Gastrocnemius medialis (tissue), 4 donors: ENCODE results near the gene CCDC92. TPM values are rescaled to one million over a fixed set of nuclear protein-coding genes. Genes with fewer than 3 reads are reported as not detected.

ENCODE experiments used
- ATAC-seq, 2 donors: fragments of 150-250 bp; one replicate each; pipeline ENCODE4 v1.9.1; 2016
- DNase-seq, 2 donors: peaks; one replicate each; pipeline ENCODE4 v3.0.0-alpha.2; 2019
- H3K27ac ChIP-seq, 4 donors: fragments of 200-600 bp; sonication (generic); 1 replicate in 1 of 4; 2 replicates in 3 of 4; pipeline ENCODE4 v1.5.1; 2016 to 2018; ENCODE audit warnings: mild to moderate bottlenecking in 2 of 4, moderate library complexity in 1 of 4
- H3K27me3 ChIP-seq, 3 donors: fragments of 200-600 bp; sonication (generic) in 2 of 3; 1 replicate in 1 of 3; 2 replicates in 2 of 3; pipeline versions ENCODE4 v1.5.1 to v1.6.0; 2016 to 2019; ENCODE audit warnings: mild to moderate bottlenecking in 1 of 3, moderate library complexity in 1 of 3
- H3K36me3 ChIP-seq, 2 donors: fragments of 200-600 bp; sonication (generic) in 1 of 2; one replicate each; pipeline ENCODE4 v1.5.1; 2017 to 2018
- H3K4me1 ChIP-seq, 2 donors: fragments of 200-600 bp; sonication (generic) in 1 of 2; one replicate each; pipeline ENCODE4 v1.5.1; 2016 to 2017; ENCODE audit warnings: mild to moderate bottlenecking in 2 of 2
- H3K4me3 ChIP-seq, 4 donors: fragments of 200-600 bp; sonication (generic) in 3 of 4; 1 replicate in 1 of 4; 2 replicates in 3 of 4; pipeline ENCODE4 v1.5.1; 2016 to 2019; ENCODE audit warnings: mild to moderate bottlenecking in 2 of 4
- H3K9me3 ChIP-seq, 3 donors: fragments of 200-600 bp; sonication (generic) in 2 of 3; 1 replicate in 1 of 3; 2 replicates in 2 of 3; pipeline ENCODE4 v1.5.1; 2016 to 2019
- CTCF ChIP-seq, 5 experiments: fragments of 450-650 bp in 3 of 5; fragments of 200-600 bp in 2 of 5; sonication (generic) in 2 of 5; IDR thresholded peaks in 4 of 5; conservative IDR thresholded peaks in 1 of 5; 1 replicate in 4 of 5; 2 replicates in 1 of 5; pipeline ENCODE4 v1.5.1; 2016 to 2019; ENCODE audit warnings: antibody characterized with exemption in 5 of 5, mild to moderate bottlenecking in 3 of 5, moderate library complexity in 3 of 5
- POLR2A ChIP-seq, 2 donors: fragments of 450-650 bp; IDR thresholded peaks; one replicate each; pipeline ENCODE4 v1.6.1; 2017; ENCODE audit warnings: antibody characterized with exemption in 2 of 2, mild to moderate bottlenecking in 2 of 2, moderate library complexity in 2 of 2
- in situ Hi-C, 4 donors: fragments of 200-750 bp; cut with MboI; loops; one replicate each; pipeline versions ENCODE4 v1.15.0 to v1.8.0; 2017; ENCODE audit warnings: low sequenced_read_pairs in 4 of 4
- intact Hi-C: fragments of 100-400 bp; cut with DNase I; formaldehyde crosslinking; loops from one replicate; pipeline ENCODE4 v1.15.1; 2023; ENCODE audit warnings: low total_unique reads
- total RNA-seq, 4 donors: library from RNA; depleted of rRNA; stranded (reverse); fragments of >200 nt; gene quantifications; one replicate each; pipeline versions ENCODE4 v1.1.0 to v1.2.3, GENCODE V29; 2016

Gene CCDC92
- total RNA-seq, 4 donors from 2014 or later: 21.1 to 29.1 (median 23.7) TPM

DNA sequence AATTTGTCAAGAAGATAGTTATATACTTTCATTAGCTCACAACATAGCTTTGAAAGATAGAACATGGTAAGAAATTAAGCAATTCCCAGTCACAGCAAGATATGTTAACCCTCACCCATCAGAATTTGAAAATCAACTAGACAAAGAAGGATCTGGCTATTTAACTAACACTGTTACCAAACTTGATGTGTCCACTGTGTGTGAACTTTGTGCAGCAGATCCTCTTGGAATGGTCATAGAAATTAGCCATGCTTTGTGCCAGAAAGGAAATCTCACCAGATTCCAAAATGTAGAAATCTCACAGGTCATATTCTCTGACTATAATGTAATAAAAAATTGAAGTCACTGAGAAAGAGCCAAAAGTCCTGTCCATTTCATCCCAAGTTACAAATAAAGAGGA is 46.5 kb upstream of the CCDC92 start:
- DNase-seq: no peak
- peak in 1 of 2 donors; percentile 51 for ATAC-seq
- TF ChIP-seq POLR2A (IDR thresholded peaks at IDR 0.05): no peak
- TF ChIP-seq CTCF (IDR thresholded peaks at IDR 0.05 in 4 of 5, conservative IDR thresholded peaks at IDR 0.05 in 1 of 5): no peak
- Histone ChIP-seq H3K9me3 (no peaks in the 10 kb centered on the region), H3K4me1 (peaks cover 3 to 14% of the 10 kb centered on the region in 2 donors), H3K27me3 (no peaks in the 10 kb centered on the region), H3K36me3 (no peaks in the 10 kb centered on the region), H3K4me3 (no peak overlapping the region), H3K27ac (peak overlapping the region in 1 of 4 donors; percentile 32)
- intact Hi-C loops: no loop called here
- in situ Hi-C loops: no loop called here

DNA sequence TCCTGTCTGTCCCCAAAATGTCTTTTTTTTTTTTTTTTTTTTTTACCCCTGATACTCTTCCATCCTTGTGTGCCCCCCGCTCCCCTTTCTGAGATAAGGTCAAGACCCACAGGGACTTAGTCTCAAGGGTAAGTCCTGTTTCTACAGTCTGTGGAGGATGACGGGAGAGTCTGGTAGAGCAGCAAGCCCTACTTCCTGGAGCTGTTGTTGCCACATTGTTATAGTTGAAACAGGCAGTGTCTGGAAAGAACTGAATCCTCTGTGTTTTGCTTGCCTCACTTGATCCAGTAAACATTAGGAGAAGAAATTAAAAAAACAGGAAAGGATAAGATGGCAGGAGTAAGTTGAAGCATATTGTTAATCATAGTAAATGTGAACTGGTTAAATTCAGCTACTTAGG is 45.9 kb upstream of the CCDC92 start:
- ATAC-seq: peak in 1 of 2 donors; percentile 30
- DNase-seq: no peak
- intact Hi-C loops (no loop called here), in situ Hi-C loops (no loop called here)
- TF ChIP-seq POLR2A (IDR thresholded peaks at IDR 0.05) (no peak), CTCF (IDR thresholded peaks at IDR 0.05 in 4 of 5, conservative IDR thresholded peaks at IDR 0.05 in 1 of 5) (no peak)
- peaks cover 3 to 14% of the 10 kb centered on the region in 2 donors for H3K4me1 ChIP-seq
- no peaks in the 10 kb centered on the region for H3K27me3 ChIP-seq
- H3K9me3 ChIP-seq: no peaks in the 10 kb centered on the region
- peak overlapping the region in 1 of 4 donors; percentile 32 for H3K27ac ChIP-seq
- H3K4me3 ChIP-seq: no peak overlapping the region
- peaks cover 0 to 4% of the 10 kb centered on the region in 2 donors for H3K36me3 ChIP-seq

- intact Hi-C loops (no loop called here), in situ Hi-C loops (no loop called here)
- Histone ChIP-seq H3K27me3 (no peaks in the 10 kb centered on the region), H3K27ac (no peak overlapping the region), H3K36me3 (peaks cover 0 to 18% of the 10 kb centered on the region in 2 donors), H3K9me3 (no peaks in the 10 kb centered on the region), H3K4me3 (no peak overlapping the region), H3K4me1 (peaks cover 3 to 14% of the 10 kb centered on the region in 2 donors)
- no peak for ATAC-seq
- no peak for DNase-seq
- TF ChIP-seq POLR2A (IDR thresholded peaks at IDR 0.05) (no peak), CTCF (IDR thresholded peaks at IDR 0.05 in 4 of 5, conservative IDR thresholded peaks at IDR 0.05 in 1 of 5) (no peak)
These were observed 44.4 kb upstream of the CCDC92 start for GRCh38 chr12:124017064-124017463.

- intact Hi-C loops (no loop called here), in situ Hi-C loops (no loop called here)
- Histone ChIP-seq H3K27me3 (no peaks in the 10 kb centered on the region), H3K36me3 (peaks cover 0 to 26% of the 10 kb centered on the region in 2 donors), H3K27ac (no peak overlapping the region), H3K4me1 (peaks cover 3 to 11% of the 10 kb centered on the region in 2 donors), H3K9me3 (no peaks in the 10 kb centered on the region), H3K4me3 (no peak overlapping the region)
- ATAC-seq (no peak), DNase-seq (no peak)
- TF ChIP-seq POLR2A (IDR thresholded peaks at IDR 0.05) (no peak), CTCF (IDR thresholded peaks at IDR 0.05 in 4 of 5, conservative IDR thresholded peaks at IDR 0.05 in 1 of 5) (no peak)
These were observed 43.1 kb upstream of the CCDC92 start for GRCh38 chr12:124015494-124016461.
